Myocyte (in vitro differentiated cells): ENCODE measurements around the gene TBC1D5. TPM values are rescaled to one million over a fixed set of nuclear protein-coding genes. Genes with fewer than 3 reads are reported as not detected.

Source experiments
- DNase-seq: peaks from one replicate; pipeline ENCODE4 v3.0.0-alpha.2; 2012; ENCODE audit warnings: low read depth
- total RNA-seq: library from RNA; depleted of rRNA; stranded (reverse); fragments of >200 nt; gene quantifications from 2 replicates; pipeline ENCODE4 v1.2.3, GENCODE V29; 2014

Gene TBC1D5
- total RNA-seq, 1 donor from 2014 or later: 73.0 TPM

DNA sequence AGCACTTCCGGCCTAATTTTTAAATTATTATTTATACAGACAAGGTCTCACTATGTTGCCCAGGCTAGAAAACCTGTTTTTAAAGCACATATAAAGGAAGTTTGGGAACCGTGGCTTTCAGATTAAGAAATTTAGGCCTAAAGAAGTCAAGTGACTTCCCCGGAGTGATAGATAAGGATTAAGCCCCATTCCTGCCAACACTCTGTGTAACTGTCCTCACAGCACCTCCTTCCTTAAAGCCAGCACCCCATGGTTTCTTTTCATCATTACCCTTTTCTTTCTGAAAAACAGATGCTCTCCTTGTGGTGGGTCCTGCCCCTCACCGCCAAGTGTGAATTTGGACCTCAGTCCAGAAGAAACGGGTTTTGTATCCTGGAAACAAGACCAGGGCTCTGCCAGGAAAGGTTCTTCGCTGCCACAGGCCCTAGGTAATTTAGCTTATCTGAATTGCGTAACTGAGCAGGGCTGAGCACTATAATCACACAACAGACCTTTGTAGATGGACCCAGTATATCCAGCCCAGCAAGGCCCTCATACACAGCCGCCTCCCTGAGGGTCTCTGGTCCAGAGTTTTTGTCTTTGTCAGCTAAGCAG, 626.3 kb downstream of the TBC1D5 start:
- no peak for DNase-seq

DNA sequence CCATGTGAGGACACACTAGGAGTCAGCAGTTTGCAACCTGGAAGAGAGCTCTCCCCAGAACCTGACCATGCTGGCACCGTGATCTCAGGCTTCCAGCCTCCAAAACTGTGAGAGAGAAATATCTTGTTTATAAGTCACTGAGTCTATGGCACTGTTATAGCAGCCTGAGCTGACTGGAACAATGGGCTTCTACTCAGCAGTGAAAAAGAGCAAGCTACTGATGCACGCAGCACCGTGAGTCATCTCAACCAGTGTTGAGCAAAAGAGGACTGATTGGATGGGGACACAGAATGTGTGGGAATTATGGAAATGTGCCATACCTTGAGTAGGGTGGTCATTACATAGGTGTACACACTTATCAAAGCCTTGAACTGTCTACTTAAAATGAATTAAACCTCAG, 627.2 kb downstream of the TBC1D5 start:
- no peak for DNase-seq

DNA sequence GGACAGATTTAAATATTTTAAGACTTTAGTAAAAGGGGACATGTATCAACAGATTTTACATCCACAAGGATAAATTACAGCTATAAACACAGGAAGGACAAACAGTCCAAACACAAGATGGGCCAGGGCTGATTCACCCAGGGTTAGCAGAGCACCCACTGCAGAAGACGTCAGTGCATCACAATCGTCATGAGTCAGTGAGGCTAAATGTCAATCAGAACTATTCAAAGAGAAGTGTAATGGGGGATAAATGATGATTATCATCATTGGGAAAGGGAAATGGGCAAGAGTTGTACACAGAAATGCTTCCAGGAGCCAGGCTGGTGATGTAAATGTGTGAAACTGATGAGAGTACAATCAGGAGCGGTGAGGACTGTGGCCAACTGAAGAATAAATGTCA, 630.8 kb downstream of the TBC1D5 start:
- DNase-seq: no peak

- DNase-seq: no peak
Observed at GRCh38 chr3:17110660-17111396, 631.6 kb downstream of the TBC1D5 start.
